OCI-LY1 (cell line): ENCODE measurements around the gene TP53BP2.

Source experiments
- CTCF ChIP-seq: fragments of 200-600 bp; sonication (generic), shearing (Covaris generic); IDR thresholded peaks from 2 replicates; pipeline ENCODE4 v1.5.1; 2017; ENCODE audit warnings: mild to moderate bottlenecking, antibody characterized with exemption, low read length, moderate library complexity, mixed read lengths
- EZH2 ChIP-seq: fragments of 200-600 bp; sonication (generic), shearing (Covaris generic); IDR thresholded peaks from 2 replicates; pipeline ENCODE4 v1.8.0; 2017; ENCODE audit warnings: borderline replicate concordance, mixed run types, mild to moderate bottlenecking, antibody characterized with exemption, low read length, moderate library complexity, mixed read lengths

- TF ChIP-seq CTCF: no peak
- no peak for TF ChIP-seq EZH2
Observed at GRCh38 chr1:223772771-223773160, 73.0 kb downstream of the TP53BP2 start.
